ENCODE data around the gene ZNF343. TPM values are rescaled to one million over a fixed set of nuclear protein-coding genes. Genes with fewer than 3 reads are reported as not detected.

Gene ZNF343
- polyA plus RNA-seq, 1 of the 3 experiments (the other 2 are of a cell fraction): 11.0 TPM

DNA sequence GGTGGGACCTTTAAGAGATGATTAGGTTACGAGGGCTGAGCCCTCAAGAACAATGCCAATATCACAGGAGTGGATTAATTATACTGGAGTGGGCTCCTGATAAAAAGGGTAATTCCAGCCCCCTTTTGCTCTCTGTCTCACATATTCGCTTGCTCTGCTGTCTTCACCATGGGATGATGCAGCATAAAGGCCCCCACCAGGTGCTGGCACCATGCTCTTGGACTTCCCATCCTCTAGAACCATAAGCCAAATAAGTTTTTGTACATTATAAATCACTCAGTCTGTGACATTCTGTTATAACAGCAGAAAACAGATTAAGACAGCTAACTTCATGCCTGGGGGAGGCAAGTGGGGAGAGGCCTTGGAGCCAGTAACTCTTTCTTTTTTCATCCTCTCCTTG, 28.3 kb downstream of the ZNF343 start:
- POLR2A ChIA-PET: no interaction called here
- H3K36me3 ChIP-seq (replicated peaks in 1 of 2; ENCODE audit: control insufficient read depth in 1 of 2, insufficient read depth in 2 of 2, low read length in 1 of 2): peaks cover 49 to 50% of the 10 kb centered on the region in 2 experiments
- no peaks in the 10 kb centered on the region for H3K79me2 ChIP-seq (ENCODE audit: insufficient read depth)
- no peak overlapping the region for H3K27ac ChIP-seq (ENCODE audit: low read depth in 2 of 2, low read length in 1 of 2)
- H3K9me3 ChIP-seq: no peaks in the 10 kb centered on the region
- DNase-seq: no peak
- H4K20me1 ChIP-seq (ENCODE audit: insufficient read depth): no peaks in the 10 kb centered on the region
- H3K9me2 ChIP-seq: no peaks in the 10 kb centered on the region
- no peaks in the 10 kb centered on the region for H3K27me3 ChIP-seq (ENCODE audit: insufficient read depth)
- no peak for TF ChIP-seq FOXJ3 (CRISPR knock-in tag; IDR thresholded peaks at IDR 0.05)
- TF ChIP-seq ELF1 (IDR thresholded peaks at IDR 0.05): no peak
- no peak for TF ChIP-seq ZBTB33 (IDR thresholded peaks at IDR 0.05; ENCODE audit: borderline replicate concordance, low read depth)
- no peak for TF ChIP-seq TAF1 (IDR thresholded peaks at IDR 0.05; ENCODE audit: borderline replicate concordance, low read depth, low read length)
- no peak for TF ChIP-seq FOXM1 (IDR thresholded peaks at IDR 0.05; ENCODE audit: low read depth)
- TF ChIP-seq NFIC (IDR thresholded peaks at IDR 0.05; ENCODE audit: borderline replicate concordance): no peak
- TF ChIP-seq EZH2phosphoT487 (IDR thresholded peaks at IDR 0.05; ENCODE audit: borderline replicate concordance, low read depth): no peak
- TF ChIP-seq FOSL2 (IDR thresholded peaks at IDR 0.05; ENCODE audit: borderline replicate concordance, low read depth): no peak
- no peak for TF ChIP-seq MXI1 (IDR thresholded peaks at IDR 0.05; ENCODE audit: low read depth, low read length)
- no peak for TF ChIP-seq CTCF (IDR thresholded peaks at IDR 0.05)
- TF ChIP-seq MEF2A (IDR thresholded peaks at IDR 0.05; ENCODE audit: borderline replicate concordance, low read depth): no peak
- no peak for TF ChIP-seq POLR2AphosphoS5 (IDR thresholded peaks at IDR 0.05; ENCODE audit: low read depth, low read length)
- no peak for TF ChIP-seq CHD2 (IDR thresholded peaks at IDR 0.05; ENCODE audit: low read length, partially characterized antibody)
- H3K9ac ChIP-seq: no peak overlapping the region
- no peak overlapping the region for H3K4me2 ChIP-seq
- CTCF ChIA-PET: no interaction called here
- H3K4me1 ChIP-seq (ENCODE audit: control insufficient read depth in 1 of 2, insufficient read depth in 2 of 2, low read depth in 1 of 2, low read length in 1 of 2): no peaks in the 10 kb centered on the region
- no peak overlapping the region for H2AFZ ChIP-seq (ENCODE audit: low read depth)
- 100% methylated on average over 2 of the region's 2 CpGs for WGBS (ENCODE audit: low lambda C conversion rate)
- no peaks in the 10 kb centered on the region for H3F3A ChIP-seq (replicated peaks; ENCODE audit: insufficient read depth)
- H3K4me3 ChIP-seq (ENCODE audit: low read depth in 2 of 2, low read length in 1 of 2): no peak overlapping the region

All from SK-N-SH (cell line).